HCT116 (cell line): ENCODE data around the gene NCAPD2.
"Not testable (repeated sequence)": the region's sequence is repeated elsewhere in the genome, so short reads cannot be mapped to it uniquely, and the experiment has no call there.

Experiments
- ATF3 ChIP-seq: IDR thresholded peaks from 2 replicates; pipeline ENCODE4 v1.6.1; 2012
- CTCF ChIP-seq, 3 experiments: fragments of 200-600 bp in 1 of 3; sonication (generic) in 1 of 3; IDR thresholded peaks in 2 of 3; conservative IDR thresholded peaks in 1 of 3; 2 replicates each; pipeline ENCODE4 v1.5.1; 2012 to 2017; ENCODE audit warnings: low read depth in 2 of 3, low read length in 2 of 3, antibody characterized with exemption in 1 of 3, borderline replicate concordance in 1 of 3, control low read depth in 1 of 3, mild to moderate bottlenecking in 1 of 3, mixed read lengths in 1 of 3, mixed run types in 1 of 3, moderate library complexity in 1 of 3; ENCODE audit not compliant: insufficient read depth in 1 of 3
- ELF1 ChIP-seq: IDR thresholded peaks from 2 replicates; pipeline ENCODE4 v1.6.1; 2012; ENCODE audit warnings: low read depth, borderline replicate concordance
- EZH2phosphoT487 ChIP-seq: fragments of 200-600 bp; IDR thresholded peaks from 2 replicates; pipeline ENCODE4 v1.6.1; 2018; ENCODE audit warnings: antibody characterized with exemption, borderline replicate concordance
- POLR2A ChIP-seq: IDR thresholded peaks from 2 replicates; pipeline ENCODE4 v1.7.0; 2011; ENCODE audit warnings: borderline replicate concordance; ENCODE audit not compliant: insufficient read depth, insufficient read length; ENCODE audit errors: extremely low read depth
- POLR2AphosphoS5 ChIP-seq: IDR thresholded peaks from 2 replicates; pipeline ENCODE4 v1.6.1; 2011; ENCODE audit warnings: mild to moderate bottlenecking, low read depth, low read length, moderate library complexity
- RAD21 ChIP-seq: IDR thresholded peaks from 2 replicates; pipeline ENCODE4 v1.6.1; 2012; ENCODE audit warnings: low read depth, mild to moderate bottlenecking
- REST ChIP-seq: IDR thresholded peaks from 2 replicates; pipeline ENCODE4 v1.6.1; 2012; ENCODE audit warnings: low read depth
- SIN3A ChIP-seq: IDR thresholded peaks from 2 replicates; pipeline ENCODE4 v1.6.1; 2012; ENCODE audit warnings: low read depth
- SRF ChIP-seq: IDR thresholded peaks from 2 replicates; pipeline ENCODE4 v1.6.1; 2012; ENCODE audit warnings: low read depth
- TCF7L2 ChIP-seq: IDR thresholded peaks from 2 replicates; pipeline ENCODE4 v1.7.0; 2011; ENCODE audit warnings: borderline replicate concordance, inconsistent platforms; ENCODE audit not compliant: insufficient read depth, insufficient read length; ENCODE audit errors: extremely low read depth
- YY1 ChIP-seq: IDR thresholded peaks from 2 replicates; pipeline ENCODE4 v1.6.1; 2011; ENCODE audit warnings: low read length, low read depth, moderate library complexity, mild to moderate bottlenecking; ENCODE audit not compliant: insufficient replicate concordance; ENCODE audit errors: extremely low read depth

GRCh38 chr12:6475233-6475975 is 18.5 kb upstream of the NCAPD2 start:
- not testable (repeated sequence) for TF ChIP-seq POLR2AphosphoS5; CTCF (IDR thresholded peaks at IDR 0.05 in 2 of 3, conservative IDR thresholded peaks at IDR 0.05 in 1 of 3; ENCODE audit: borderline replicate concordance in 1 of 3, insufficient read depth in 1 of 3, low read depth in 2 of 3, low read length in 2 of 3); POLR2A; TCF7L2; ELF1; ATF3; YY1; RAD21; EZH2phosphoT487; REST; SIN3A; SRF
